Posterior cingulate gyrus (tissue), 11 donors: ENCODE data around the gene IQCE.
A peak's percentile ranks its signal among the peaks of the same experiment; 100 is the strongest.

Source experiments
- DNase-seq, 10 donors: peaks; one replicate each; pipeline versions ENCODE4 v3.0.0 to v3.0.0-alpha.2; 2020 to 2021; ENCODE audit warnings: mixed read lengths in 3 of 10
- intact Hi-C: fragments of 100-400 bp; cut with DNase I; formaldehyde crosslinking; loops from one replicate; pipeline ENCODE4 v1.15.1; 2023

IQCE gene

GRCh38 chr7:2651847-2652735 lies 93.3 kb downstream of the IQCE start:
- intact Hi-C loops, result no loop called here
- DNase-seq, result no peak

GRCh38 chr7:2652736-2653060 lies 93.9 kb downstream of the IQCE start:
- intact Hi-C loops, result no loop called here
- DNase-seq, result no peak

GRCh38 chr7:2654059-2654458 lies 95.3 kb downstream of the IQCE start:
- intact Hi-C loops, result no loop called here
- no peak for DNase-seq

GRCh38 chr7:2655870-2656614 lies 97.3 kb downstream of the IQCE start:
- DNase-seq, result no peak
- intact Hi-C loops, result no loop called here

- intact Hi-C loops, result no loop called here
- DNase-seq, result no peak
These were observed 98.4 kb downstream of the IQCE start for GRCh38 chr7:2657208-2657607.

GRCh38 chr7:2657920-2658671 lies 99.3 kb downstream of the IQCE start:
- peak in 1 of 10 donors; percentile 83 for DNase-seq
- intact Hi-C loops, result no loop called here

- DNase-seq, result no peak
- intact Hi-C loops, result no loop called here
These were observed 100.2 kb downstream of the IQCE start for GRCh38 chr7:2658941-2659340.

GRCh38 chr7:2659556-2660358 lies 101.0 kb downstream of the IQCE start:
- intact Hi-C loops, result no loop called here

GRCh38 chr7:2660359-2661095 lies 101.7 kb downstream of the IQCE start:
- intact Hi-C loops, result no loop called here
- DNase-seq, result peak in 1 of 10 donors; percentile 82

More at GRCh38 chr7:2659556-2660358, 101.0 kb downstream of the IQCE start:
- DNase-seq, result peak in 2 of 10 donors; percentile 86 to 88

GRCh38 chr7:2661096-2661449 lies 102.3 kb downstream of the IQCE start:
- DNase-seq, result no peak
- intact Hi-C loops, result no loop called here

- intact Hi-C loops, result no loop called here
These were observed 103.0 kb downstream of the IQCE start for GRCh38 chr7:2661602-2662272.

GRCh38 chr7:2662273-2663120 lies 103.7 kb downstream of the IQCE start:
- peak in 2 of 10 donors; percentile 76 to 80 for DNase-seq

More at GRCh38 chr7:2661602-2662272, 103.0 kb downstream of the IQCE start:
- peak in 2 of 10 donors; percentile 85 to 88 for DNase-seq

GRCh38 chr7:2663121-2663886 lies 104.5 kb downstream of the IQCE start:
- peak in 2 of 10 donors; percentile 81 to 86 for DNase-seq
- intact Hi-C loops, result no loop called here

More at GRCh38 chr7:2662273-2663120, 103.7 kb downstream of the IQCE start:
- intact Hi-C loops, result no loop called here

- no peak for DNase-seq
- intact Hi-C loops, result no loop called here
These were observed 105.2 kb downstream of the IQCE start for GRCh38 chr7:2663960-2664359.
